HCT116 (cell line): ENCODE results near the gene NOS3. TPM values are rescaled to one million over a fixed set of nuclear protein-coding genes. Genes with fewer than 3 reads are reported as not detected.

Experiments used
- ATAC-seq: fragments of 200-7000 bp; cut with Tn5 transposase; 2 replicates; pipeline ENCODE4 v1.9.1; 2020; ENCODE audit warnings: mild to moderate bottlenecking, moderate library complexity
- BruUV-seq: library from RNA; stranded (reverse); fragments of 400-500 nt; replicated peaks from 2 replicates; lab custom pipeline; 2021; lab: Mats Ljungman, UMichigan
- CTCF ChIA-PET: fragments of 300-600 bp; sonication (Branson Sonifier 250); formaldehyde crosslinking; loops from one replicate; lab custom pipeline; 2021; ENCODE audit warnings: antibody characterized with exemption; lab: Charles Lee
- POLR2A ChIA-PET: fragments of 300-600, 350-600 bp; sonication (Branson Sonifier 250); formaldehyde crosslinking; loops from one replicate; lab custom pipeline; 2021; ENCODE audit warnings: antibody characterized with exemption; lab: Charles Lee
- RAD21 ChIA-PET, 2 experiments: fragments of 300-600 bp; sonication (Branson Sonifier 250); formaldehyde crosslinking; loops; one replicate each; lab custom pipeline; 2023; ENCODE audit warnings: low total read pairs in 2 of 2; ENCODE audit not compliant: uncharacterized antibody in 2 of 2, unreplicated experiment in 2 of 2, low non-redundant PET in 1 of 2; lab: Charles Lee
- DNase-seq: peaks from one replicate; pipeline ENCODE4 v3.0.0-alpha.2; 2010; ENCODE audit warnings: low read depth, low spot score
- H2AFZ ChIP-seq: fragments of 200-600 bp; shearing (Covaris generic), sonication (generic); 2 replicates; pipeline ENCODE4 v1.6.1; 2017; ENCODE audit warnings: low read depth, mixed run types, mixed read lengths, antibody characterized with exemption, low read length; ENCODE audit not compliant: poor library complexity, severe bottlenecking
- H3K27ac ChIP-seq: 2 replicates; pipeline ENCODE4 v1.5.1; 2012; ENCODE audit warnings: low read depth, low read length
- H3K27me3 ChIP-seq: fragments of 200-600 bp; sonication (generic); 2 replicates; pipeline ENCODE4 v1.6.1; 2016; ENCODE audit warnings: mixed run types, low read length, mixed read lengths; ENCODE audit not compliant: insufficient read depth
- H3K36me3 ChIP-seq, 2 experiments: fragments of 200-500 bp in 1 of 2; fragments of 200-600 bp in 1 of 2; sonication (Bioruptor generic) in 1 of 2; sonication (generic) in 1 of 2; 2 replicates each; pipeline versions ENCODE4 v1.5.1 to v1.6.1; 2014 to 2016; ENCODE audit warnings: low read length in 2 of 2, inconsistent platforms in 1 of 2, mixed read lengths in 1 of 2, mixed run types in 1 of 2; ENCODE audit not compliant: insufficient read depth in 2 of 2, control insufficient read depth in 1 of 2
- H3K4me1 ChIP-seq, 2 experiments: fragments of 200-600 bp in 1 of 2; sonication (generic) in 1 of 2; 2 replicates each; pipeline versions ENCODE4 v1.5.1 to v1.6.1; 2012 to 2017; ENCODE audit warnings: low read length in 2 of 2, inconsistent platforms in 1 of 2, mild to moderate bottlenecking in 1 of 2, mixed read lengths in 1 of 2, mixed run types in 1 of 2, moderate library complexity in 1 of 2; ENCODE audit not compliant: insufficient read depth in 2 of 2, control insufficient read depth in 1 of 2
- H3K4me2 ChIP-seq: fragments of 200-600 bp; sonication (generic); 2 replicates; pipeline ENCODE4 v1.6.1; 2017; ENCODE audit warnings: mixed run types, low read length, mixed read lengths
- H3K4me3 ChIP-seq, 2 experiments: fragments of 200-600 bp in 1 of 2; sonication (generic) in 1 of 2; replicated peaks in 1 of 2; 2 replicates each; pipeline ENCODE4 v1.5.1; 2011 to 2016; ENCODE audit warnings: low read length in 2 of 2, control low read depth in 1 of 2, low read depth in 1 of 2, mild to moderate bottlenecking in 1 of 2, mixed read lengths in 1 of 2, mixed run types in 1 of 2
- H3K79me2 ChIP-seq: fragments of 200-600 bp; sonication (generic); 2 replicates; pipeline ENCODE4 v1.6.1; 2017; ENCODE audit warnings: mild to moderate bottlenecking, mixed run types, low read length, moderate library complexity, mixed read lengths; ENCODE audit not compliant: insufficient read depth
- H3K9ac ChIP-seq: fragments of 200-600 bp; sonication (generic); 2 replicates; pipeline ENCODE4 v1.6.1; 2016; ENCODE audit warnings: low read length, mixed read lengths
- H3K9me2 ChIP-seq: fragments of 200-600 bp; sonication (generic), shearing (Covaris generic); 2 replicates; pipeline ENCODE4 v1.6.1; 2017; ENCODE audit warnings: mixed run types, mild to moderate bottlenecking, moderate library complexity; ENCODE audit not compliant: insufficient read depth
- H3K9me3 ChIP-seq, 2 experiments: fragments of 200-500 bp in 1 of 2; fragments of 200-600 bp in 1 of 2; sonication (Bioruptor generic) in 1 of 2; sonication (generic) in 1 of 2; 2 replicates each; pipeline ENCODE4 v1.6.1; 2014 to 2017; ENCODE audit warnings: low read length in 2 of 2, mixed read lengths in 2 of 2, inconsistent platforms in 1 of 2, low read depth in 1 of 2, mild to moderate bottlenecking in 1 of 2, mixed run types in 1 of 2, moderate library complexity in 1 of 2; ENCODE audit not compliant: control insufficient read depth in 1 of 2, insufficient read depth in 1 of 2
- H4K20me1 ChIP-seq: fragments of 200-600 bp; sonication (generic), shearing (Covaris generic); 2 replicates; pipeline ENCODE4 v1.6.1; 2017; ENCODE audit warnings: mixed run types, mild to moderate bottlenecking, moderate library complexity; ENCODE audit not compliant: insufficient read depth
- ELF1 ChIP-seq: IDR thresholded peaks from 2 replicates; pipeline ENCODE4 v1.6.1; 2012; ENCODE audit warnings: low read depth, borderline replicate concordance
- EZH2 ChIP-seq: fragments of 200-600 bp; sonication (generic); IDR thresholded peaks from 2 replicates; pipeline ENCODE4 v1.6.1; 2017; ENCODE audit warnings: antibody characterized with exemption, mixed run types
- POLR2A ChIP-seq: IDR thresholded peaks from 2 replicates; pipeline ENCODE4 v1.7.0; 2011; ENCODE audit warnings: borderline replicate concordance; ENCODE audit not compliant: insufficient read depth, insufficient read length; ENCODE audit errors: extremely low read depth
- POLR2AphosphoS5 ChIP-seq: IDR thresholded peaks from 2 replicates; pipeline ENCODE4 v1.6.1; 2011; ENCODE audit warnings: mild to moderate bottlenecking, low read depth, low read length, moderate library complexity
- SIN3A ChIP-seq: IDR thresholded peaks from 2 replicates; pipeline ENCODE4 v1.6.1; 2012; ENCODE audit warnings: low read depth
- SP1 ChIP-seq: IDR thresholded peaks from 2 replicates; pipeline ENCODE4 v1.6.1; 2012; ENCODE audit warnings: low read depth
- intact Hi-C: fragments of 100-400 bp; cut with micrococcal nuclease; formaldehyde crosslinking; loops from 2 replicates; pipeline ENCODE4 v1.10.0; 2022
- total RNA-seq: library from RNA; stranded (reverse); gene quantifications from one replicate; pipeline ENCODE4 v1.2.1, GENCODE V29; 2021; ENCODE audit not compliant: unreplicated experiment
- TF ChIP-seq, protein P1 (sequence below): IDR thresholded peaks from 2 replicates; pipeline ENCODE4 v1.6.1; 2012

The NOS3 gene
- total RNA-seq, 1 experiment from 2014 or later: 35.8 TPM

DNA sequence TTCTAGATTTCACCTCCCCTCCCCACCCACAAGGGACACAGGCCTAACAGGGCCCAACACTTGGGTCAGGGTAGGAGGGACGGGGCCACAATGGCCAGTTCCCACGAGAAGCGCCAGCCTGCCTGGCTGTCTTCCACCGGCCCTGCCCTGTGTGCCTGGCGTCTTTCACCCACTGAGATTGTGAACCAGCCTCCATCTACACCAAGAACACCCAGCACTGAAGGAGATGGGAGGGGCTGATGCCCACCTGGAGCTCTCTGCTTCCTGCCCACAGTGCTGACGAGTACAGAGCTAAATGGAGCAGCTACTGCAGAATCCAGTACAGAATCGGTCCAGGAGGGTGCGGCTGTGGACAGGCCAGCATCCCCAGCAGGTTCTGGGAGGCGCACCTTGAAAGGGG, 55.1 kb downstream of the NOS3 start:
- no peaks in the 10 kb centered on the region for H4K20me1 ChIP-seq
- H3K9me2 ChIP-seq: no peaks in the 10 kb centered on the region
- ChIA-PET RAD21 (no interaction called here), CTCF (no interaction called here), POLR2A (no interaction called here)
- no TSS peak for BruUV-seq
- intact Hi-C loops: no loop called here
- TF ChIP-seq POLR2A (no peak), POLR2AphosphoS5 (no peak), SP1 (no peak), ELF1 (no peak)
- TF ChIP-seq, protein P1, sequence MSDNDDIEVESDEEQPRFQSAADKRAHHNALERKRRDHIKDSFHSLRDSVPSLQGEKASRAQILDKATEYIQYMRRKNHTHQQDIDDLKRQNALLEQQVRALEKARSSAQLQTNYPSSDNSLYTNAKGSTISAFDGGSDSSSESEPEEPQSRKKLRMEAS: no peak
- H3K36me3 ChIP-seq: no peaks in the 10 kb centered on the region
- no peaks in the 10 kb centered on the region for H3K4me1 ChIP-seq
- ATAC-seq (no peak), DNase-seq (no peak)
- H3K4me2 ChIP-seq: no peak overlapping the region
- no peaks in the 10 kb centered on the region for H3K9me3 ChIP-seq
- no peak overlapping the region for H2AFZ ChIP-seq
- H3K9ac ChIP-seq: no peak overlapping the region
- H3K4me3 ChIP-seq: no peak overlapping the region
- H3K27ac ChIP-seq: no peak overlapping the region
- no peaks in the 10 kb centered on the region for H3K79me2 ChIP-seq
- no peaks in the 10 kb centered on the region for H3K27me3 ChIP-seq

DNA sequence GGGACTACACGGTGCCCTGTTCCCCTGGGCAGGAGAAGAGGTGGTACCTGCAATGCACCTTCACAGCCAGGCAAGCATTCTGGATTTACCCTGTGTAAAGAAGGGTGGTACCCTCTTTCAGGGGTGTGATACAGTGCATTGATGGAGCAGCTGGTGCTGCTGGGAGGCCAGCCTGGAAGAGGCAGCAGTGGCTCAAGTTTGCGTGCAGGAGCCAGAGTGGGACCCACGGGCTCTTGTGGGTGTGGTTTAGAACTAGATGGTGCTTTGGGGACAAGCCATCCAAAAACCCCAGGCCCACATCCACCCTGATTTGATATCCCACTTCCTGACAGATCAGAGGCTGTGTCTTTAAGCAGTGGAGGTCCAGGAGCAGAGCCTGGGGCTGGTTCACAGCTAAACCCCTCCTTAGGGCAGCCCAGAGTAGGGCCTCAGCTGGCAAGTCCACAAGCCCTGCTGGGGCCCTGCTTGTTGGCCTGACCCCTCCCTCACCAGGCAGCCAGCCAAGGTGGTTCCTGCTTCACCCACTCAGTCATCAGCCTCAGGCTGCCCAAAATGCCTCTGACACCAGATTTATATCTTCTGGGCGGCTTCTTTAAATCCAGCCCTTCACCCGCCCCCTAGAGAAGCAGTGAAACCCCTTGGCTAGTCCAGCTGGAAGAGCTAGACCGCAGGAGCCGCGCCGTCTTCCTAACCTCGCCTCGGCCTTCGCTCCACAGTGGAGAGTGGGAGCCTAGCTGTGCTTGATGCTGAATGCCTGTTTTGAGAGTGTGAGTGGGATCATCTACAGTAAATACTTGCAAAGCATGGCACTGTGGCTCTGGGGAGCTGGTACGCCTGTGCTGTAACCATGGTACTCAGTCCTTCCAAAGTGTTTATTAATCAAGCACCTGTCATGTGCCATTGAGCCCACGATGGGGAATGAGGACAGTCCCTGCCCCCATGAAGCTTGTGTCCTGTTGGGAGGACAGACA, 56.1 kb downstream of the NOS3 start:
- BruUV-seq: no TSS peak
- H3K4me2 ChIP-seq: no peak overlapping the region
- no peaks in the 10 kb centered on the region for H3K79me2 ChIP-seq
- intact Hi-C loops: no loop called here
- H2AFZ ChIP-seq: no peak overlapping the region
- H3K9me2 ChIP-seq: no peaks in the 10 kb centered on the region
- ChIA-PET CTCF (no interaction called here), RAD21 (no interaction called here), POLR2A (no interaction called here)
- TF ChIP-seq EZH2 (no peak), SIN3A (no peak)
- no peak overlapping the region for H3K27ac ChIP-seq
- H4K20me1 ChIP-seq: no peaks in the 10 kb centered on the region
- H3K4me1 ChIP-seq: no peaks in the 10 kb centered on the region
- no peak overlapping the region for H3K4me3 ChIP-seq
- no peak overlapping the region for H3K9ac ChIP-seq
- H3K36me3 ChIP-seq: no peaks in the 10 kb centered on the region
- DNase-seq: no peak
- 0 out of 2 replicates have a peak, but pooled peaks have one; percentile 11 for ATAC-seq
- no peaks in the 10 kb centered on the region for H3K9me3 ChIP-seq
- H3K27me3 ChIP-seq: no peaks in the 10 kb centered on the region
